Activated T-helper 1 cell treated with anti-CD3 and anti-CD28 coated beads, Interleukin-12 subunit alpha, Interleukin-12 subunit beta, Interleukin-2, Interleukin-4 antibody, amounts not matched to agents 30 ng/mL and 10 ng/mL and 1 ng/mL, durations not matched to agents 14 hours and 24 hours and 36 hours (primary cell): ENCODE data around the gene CCDC192. TPM values are rescaled to one million over a fixed set of nuclear protein-coding genes. Genes with fewer than 3 reads are reported as not detected.

Source experiments
- DNase-seq: peaks from one replicate; pipeline ENCODE4 v3.0.0; 2021; ENCODE audit warnings: low spot score
- H3K27ac Mint-ChIP-seq: one replicate; pipeline ENCODE4 v1.8.0; 2021; ENCODE audit warnings: mild to moderate bottlenecking, mixed read lengths
- H3K27me3 Mint-ChIP-seq: one replicate; pipeline ENCODE4 v1.8.0; 2022; ENCODE audit warnings: mild to moderate bottlenecking, moderate library complexity, mixed read lengths; ENCODE audit not compliant: insufficient read depth
- H3K36me3 Mint-ChIP-seq: one replicate; pipeline ENCODE4 v1.8.0; 2021; ENCODE audit warnings: low read depth, mixed read lengths
- H3K4me1 Mint-ChIP-seq: one replicate; pipeline ENCODE4 v1.8.0; 2021; ENCODE audit warnings: low read depth, mixed read lengths
- H3K4me3 Mint-ChIP-seq: one replicate; pipeline ENCODE4 v1.8.0; 2021; ENCODE audit warnings: mild to moderate bottlenecking, moderate library complexity, mixed read lengths
- H3K9me3 Mint-ChIP-seq: one replicate; pipeline ENCODE4 v1.8.0; 2021; ENCODE audit warnings: mixed read lengths
- intact Hi-C: fragments of 100-400 bp; cut with micrococcal nuclease; formaldehyde crosslinking; loops from one replicate; pipeline ENCODE4 v1.15.1; 2024
- total RNA-seq: library from RNA; stranded (reverse); gene quantifications from 2 replicates; pipeline ENCODE4 v1.2.3, GENCODE V29; 2022

Gene CCDC192
- total RNA-seq, 1 donor from 2014 or later: not detected

DNA sequence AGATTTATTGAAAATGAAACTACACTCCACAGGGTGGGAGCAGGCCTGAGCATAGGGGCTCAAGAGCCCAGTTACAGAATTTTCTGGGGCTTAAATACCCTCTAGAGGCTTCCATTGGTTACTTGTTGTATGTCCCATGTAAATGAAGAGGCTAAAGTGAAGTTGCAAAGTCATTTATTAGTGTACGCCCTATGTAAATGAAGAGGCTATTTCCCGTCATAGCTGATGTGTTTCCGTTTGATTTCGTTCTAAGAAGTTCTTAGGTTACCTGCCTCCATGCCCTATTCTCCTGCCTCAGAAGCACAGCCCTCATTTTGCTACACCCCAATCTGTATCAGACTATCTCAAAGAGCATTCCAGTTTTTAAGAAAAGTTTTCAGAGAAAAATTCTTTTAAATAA, 273.3 kb downstream of the CCDC192 start:
- Mint-ChIP-seq H3K9me3 (no peaks in the 10 kb centered on the region), H3K4me1 (no peaks in the 10 kb centered on the region), H3K36me3 (no peaks in the 10 kb centered on the region), H3K27ac (no peak overlapping the region), H3K4me3 (no peak overlapping the region), H3K27me3 (no peaks in the 10 kb centered on the region)
- no peak for DNase-seq
- intact Hi-C loops: no loop called here

DNA sequence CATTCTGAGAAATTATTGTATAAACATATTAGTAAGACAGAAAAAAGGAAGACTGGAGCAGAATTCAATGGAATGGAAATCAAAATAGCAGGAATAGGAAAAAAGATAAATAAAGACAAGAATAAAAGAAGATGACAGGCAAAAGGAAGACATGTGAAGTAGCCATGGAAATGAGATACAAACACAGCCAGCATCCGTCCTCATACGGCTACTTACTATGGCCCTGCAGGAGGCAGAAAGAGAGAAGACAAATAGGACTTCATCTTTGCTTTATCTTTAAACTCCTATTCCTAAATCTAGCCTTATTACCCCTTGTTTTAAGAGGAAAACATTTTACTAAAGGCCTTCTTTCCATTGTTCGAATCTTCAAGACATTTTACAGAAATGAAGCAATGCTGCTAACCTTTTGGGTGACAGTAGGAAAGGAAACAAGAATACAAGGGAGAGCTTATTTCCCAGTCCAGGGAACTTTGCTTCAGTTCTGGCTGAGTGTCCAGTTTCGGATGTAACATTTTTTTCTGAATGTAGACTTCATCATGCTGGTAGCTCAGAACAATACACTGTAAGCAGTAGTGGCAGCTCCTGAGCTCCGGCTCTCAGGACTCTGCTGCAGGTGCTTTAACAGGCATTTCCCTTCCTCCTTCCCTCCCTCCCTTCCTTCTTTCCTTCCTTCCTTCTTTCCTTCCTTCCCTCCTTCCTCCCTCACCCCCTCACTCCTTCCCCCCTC, 274.0 kb downstream of the CCDC192 start:
- intact Hi-C loops: no loop called here
- H3K4me3 Mint-ChIP-seq: no peak overlapping the region
- H3K27me3 Mint-ChIP-seq: no peaks in the 10 kb centered on the region
- no peak overlapping the region for H3K27ac Mint-ChIP-seq
- no peaks in the 10 kb centered on the region for H3K9me3 Mint-ChIP-seq
- no peaks in the 10 kb centered on the region for H3K4me1 Mint-ChIP-seq
- DNase-seq: no peak
- H3K36me3 Mint-ChIP-seq: no peaks in the 10 kb centered on the region

DNA sequence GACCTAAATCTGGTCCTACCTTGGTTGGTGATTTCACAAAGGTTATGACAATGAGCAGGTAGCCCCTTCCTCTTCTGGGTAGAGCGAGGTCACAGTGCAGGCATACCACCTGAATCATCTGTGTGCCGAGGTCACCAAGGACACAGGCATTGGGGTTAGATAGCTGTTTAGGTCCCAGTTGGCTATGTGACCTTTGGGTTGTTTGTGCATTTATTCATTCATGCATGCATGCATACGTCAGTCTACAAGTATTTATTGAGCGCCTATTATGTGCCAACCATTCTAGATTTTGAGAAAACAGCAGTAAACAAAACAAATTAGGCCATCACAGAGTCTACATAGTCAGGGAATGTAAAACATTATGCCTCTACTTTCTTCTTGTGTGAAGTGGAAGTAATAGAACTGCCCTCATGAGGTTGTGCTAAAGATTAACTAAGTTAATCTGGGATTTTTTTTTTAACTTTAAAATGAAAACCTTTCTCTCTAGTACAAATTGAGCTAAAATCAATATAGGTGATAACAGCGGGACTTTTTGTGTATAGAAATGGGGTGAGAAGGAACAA, 275.6 kb downstream of the CCDC192 start:
- no peaks in the 10 kb centered on the region for H3K9me3 Mint-ChIP-seq
- DNase-seq: no peak
- no peaks in the 10 kb centered on the region for H3K36me3 Mint-ChIP-seq
- intact Hi-C loops: no loop called here
- H3K27ac Mint-ChIP-seq: no peak overlapping the region
- no peaks in the 10 kb centered on the region for H3K27me3 Mint-ChIP-seq
- no peak overlapping the region for H3K4me3 Mint-ChIP-seq
- H3K4me1 Mint-ChIP-seq: no peaks in the 10 kb centered on the region

DNA sequence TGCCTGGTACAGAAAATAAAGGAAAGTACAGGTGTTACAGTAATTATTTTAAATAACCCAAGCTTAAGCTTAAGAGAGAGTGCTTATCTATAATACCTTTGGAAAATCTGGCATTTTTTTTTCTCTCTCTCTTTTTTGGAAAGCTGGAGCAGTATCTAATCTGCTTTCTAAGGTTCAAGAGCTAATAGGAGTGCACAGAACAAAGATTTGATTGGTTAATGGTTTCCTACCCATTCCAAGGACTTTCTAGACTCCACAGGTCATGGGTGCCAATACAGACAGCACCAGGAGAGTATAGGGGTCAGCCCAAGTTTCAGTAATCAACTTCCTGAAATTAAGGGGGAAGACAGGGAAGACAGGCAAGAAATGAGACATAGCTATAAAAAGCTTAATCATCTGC, 276.3 kb downstream of the CCDC192 start:
- H3K4me1 Mint-ChIP-seq: no peaks in the 10 kb centered on the region
- no peaks in the 10 kb centered on the region for H3K27me3 Mint-ChIP-seq
- intact Hi-C loops: no loop called here
- DNase-seq: no peak
- H3K9me3 Mint-ChIP-seq: no peaks in the 10 kb centered on the region
- no peak overlapping the region for H3K4me3 Mint-ChIP-seq
- no peak overlapping the region for H3K27ac Mint-ChIP-seq
- no peaks in the 10 kb centered on the region for H3K36me3 Mint-ChIP-seq

DNA sequence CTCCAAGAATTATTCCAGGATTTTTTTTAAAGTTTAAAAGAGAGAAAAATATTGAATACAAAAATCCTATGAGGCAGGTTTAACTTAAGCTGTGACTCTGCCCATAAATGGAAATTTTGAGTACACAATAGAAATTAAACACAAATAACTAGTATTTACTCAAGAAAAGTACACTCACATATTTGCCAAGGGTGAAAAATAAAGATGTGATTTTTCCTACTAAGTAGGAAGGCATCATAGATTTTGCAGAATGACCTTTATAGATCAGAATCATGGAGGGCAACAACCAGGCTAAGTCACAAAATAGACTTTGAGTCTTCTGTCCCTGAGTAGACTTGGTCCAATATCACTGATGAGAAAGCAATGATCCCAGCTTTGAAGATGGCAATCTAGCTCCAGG, 277.7 kb downstream of the CCDC192 start:
- Mint-ChIP-seq H3K9me3 (no peaks in the 10 kb centered on the region), H3K36me3 (no peaks in the 10 kb centered on the region), H3K4me3 (no peak overlapping the region), H3K27me3 (no peaks in the 10 kb centered on the region), H3K4me1 (no peaks in the 10 kb centered on the region), H3K27ac (no peak overlapping the region)
- intact Hi-C loops: no loop called here
- no peak for DNase-seq

DNA sequence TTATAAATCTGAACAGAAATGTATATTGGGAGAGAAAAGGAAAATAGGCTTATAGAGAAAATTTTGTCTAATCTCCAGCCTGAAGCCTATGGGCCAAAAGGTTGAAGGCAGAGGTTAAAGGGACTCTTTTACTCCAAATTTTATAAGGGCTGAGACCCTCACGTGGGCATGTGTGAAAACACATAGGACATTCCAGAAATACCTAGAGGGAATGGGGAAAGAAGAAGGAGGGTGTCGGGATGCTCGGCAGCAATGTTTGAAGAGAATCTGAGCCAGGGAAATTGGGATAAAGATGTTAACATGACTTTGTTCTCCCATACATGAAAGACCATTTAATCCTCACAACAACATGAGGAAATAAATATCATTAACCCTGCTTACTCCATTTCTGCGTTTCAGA, 278.3 kb downstream of the CCDC192 start:
- Mint-ChIP-seq H3K27ac (no peak overlapping the region), H3K4me3 (no peak overlapping the region), H3K36me3 (no peaks in the 10 kb centered on the region), H3K27me3 (no peaks in the 10 kb centered on the region), H3K9me3 (no peaks in the 10 kb centered on the region), H3K4me1 (no peaks in the 10 kb centered on the region)
- DNase-seq: no peak
- intact Hi-C loops: no loop called here

DNA sequence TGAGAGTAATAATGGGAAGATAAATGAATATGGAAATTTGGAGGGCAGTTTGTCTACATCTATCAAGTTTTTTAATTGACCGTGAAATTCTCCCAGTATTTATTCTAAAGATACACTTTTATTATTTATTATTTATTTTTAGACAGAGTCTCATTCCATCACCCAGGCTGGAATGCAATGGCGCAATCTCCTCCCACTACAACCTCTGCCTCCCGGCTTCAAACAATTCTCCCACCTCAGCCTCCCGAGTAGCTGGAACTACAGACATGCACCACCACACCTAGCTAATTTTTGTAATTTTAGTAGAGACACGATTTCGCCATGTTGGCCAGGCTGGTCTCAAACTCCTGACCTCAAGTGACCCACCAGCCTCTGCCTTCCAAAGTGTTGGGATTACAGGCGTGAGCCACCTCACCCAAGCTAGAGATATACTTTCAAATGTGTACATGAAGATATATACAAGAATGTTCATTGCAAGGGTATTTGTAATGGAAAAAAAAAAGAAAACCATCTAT, 282.7 kb downstream of the CCDC192 start:
- Mint-ChIP-seq H3K4me3 (no peak overlapping the region), H3K4me1 (no peaks in the 10 kb centered on the region), H3K27ac (no peak overlapping the region), H3K36me3 (no peaks in the 10 kb centered on the region), H3K9me3 (no peaks in the 10 kb centered on the region), H3K27me3 (peaks cover 2% of the 10 kb centered on the region)
- DNase-seq: no peak
- intact Hi-C loops: no loop called here

DNA sequence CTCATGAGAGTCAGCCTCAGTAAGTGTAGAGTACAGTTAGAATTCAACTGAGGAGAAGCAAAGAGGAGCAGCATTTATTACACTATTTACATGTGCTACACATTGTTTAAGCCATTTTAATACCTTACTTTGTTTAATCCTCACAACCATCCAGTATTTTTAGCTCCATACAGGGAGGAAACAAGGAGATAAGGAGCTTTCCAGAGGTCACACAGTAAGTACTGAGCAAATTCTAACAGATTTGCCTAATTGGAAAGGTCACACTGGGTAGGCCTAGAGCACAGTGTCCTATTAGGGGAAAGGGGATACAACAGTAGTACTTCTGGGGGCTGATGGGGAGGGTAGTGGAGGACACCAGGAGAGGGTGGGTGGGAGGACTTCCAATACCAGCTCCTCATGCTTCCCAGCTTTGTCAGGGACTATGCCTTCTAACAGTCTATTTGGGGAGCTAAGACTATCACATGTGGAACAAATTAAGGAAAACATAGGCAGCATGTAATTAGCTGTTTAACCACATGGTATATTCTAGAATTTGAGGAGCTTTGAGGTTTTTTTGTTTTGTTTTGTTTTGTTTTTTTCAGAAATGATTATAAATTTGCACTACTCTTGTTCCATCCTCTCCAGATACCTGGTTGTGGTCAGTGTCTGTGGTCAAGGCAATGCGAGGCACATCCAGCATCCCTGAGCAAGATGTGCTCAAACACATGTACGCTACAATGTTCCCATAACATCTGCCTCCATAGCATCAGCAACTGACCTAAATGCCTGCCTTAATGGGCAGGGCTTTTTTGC, 284.4 kb downstream of the CCDC192 start:
- intact Hi-C loops: no loop called here

DNA sequence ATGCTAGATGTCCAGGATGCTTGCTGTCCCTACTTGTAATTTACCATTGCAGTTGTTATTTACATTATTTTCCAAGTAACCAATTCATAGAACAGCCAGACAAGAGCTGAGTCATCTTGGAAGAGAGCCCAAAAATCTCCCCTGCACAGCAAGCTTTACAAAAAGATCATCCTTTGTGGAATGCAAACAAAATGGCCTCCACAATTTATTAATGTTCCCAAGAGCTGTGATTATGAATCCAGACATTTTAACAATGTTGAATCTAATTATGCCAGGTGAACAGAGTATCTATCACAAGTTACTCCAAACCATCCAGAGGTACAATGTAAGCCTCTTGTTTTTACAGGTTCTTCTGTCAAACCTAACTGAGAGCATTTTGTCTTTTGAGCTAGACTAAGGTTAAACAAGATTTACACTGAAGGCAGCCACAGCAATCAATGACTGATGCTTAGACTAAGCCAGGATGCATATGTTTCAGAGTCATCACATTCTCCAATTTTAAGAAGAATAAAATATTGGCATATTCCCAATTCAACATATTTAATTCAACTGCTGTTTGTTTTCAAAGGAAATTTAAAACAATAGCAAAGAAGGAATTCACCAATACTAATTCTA, 285.1 kb downstream of the CCDC192 start:
- Mint-ChIP-seq H3K4me3 (no peak overlapping the region), H3K27ac (no peak overlapping the region), H3K9me3 (peaks cover 5% of the 10 kb centered on the region), H3K4me1 (no peaks in the 10 kb centered on the region), H3K36me3 (peaks cover 2% of the 10 kb centered on the region), H3K27me3 (peaks cover 2% of the 10 kb centered on the region)
- DNase-seq: no peak
- intact Hi-C loops: no loop called here

More for the DNA sequence above, 284.4 kb downstream of the CCDC192 start:
- no peaks in the 10 kb centered on the region for H3K4me1 Mint-ChIP-seq
- H3K9me3 Mint-ChIP-seq: peaks cover 5% of the 10 kb centered on the region
- H3K27me3 Mint-ChIP-seq: peaks cover 2% of the 10 kb centered on the region
- no peak overlapping the region for H3K4me3 Mint-ChIP-seq
- H3K36me3 Mint-ChIP-seq: peaks cover 2% of the 10 kb centered on the region
- no peak overlapping the region for H3K27ac Mint-ChIP-seq
- no peak for DNase-seq

Other genes with a start within 250 kb of the CCDC192 start
- gene PRRC1, start 185.8 kb upstream of the CCDC192 start, total RNA-seq: 52.9 and 59.7 TPM in 2 replicates
- not detected in 2 replicates for gene CTXN3, start 54.3 kb upstream of the CCDC192 start, total RNA-seq